Adrenal gland (tissue), 5 donors: ENCODE measurements around the gene SRXN1.

Experiments
- CTCF ChIP-seq, 6 experiments: fragments of 450-650 bp in 4 of 6; fragments of 200-600 bp in 2 of 6; sonication (generic) in 1 of 6; IDR thresholded peaks; 1 replicate in 5 of 6; 2 replicates in 1 of 6; pipeline versions ENCODE4 v1.5.1 to v1.8.0; 2016 to 2021; ENCODE audit warnings: antibody characterized with exemption in 6 of 6, mild to moderate bottlenecking in 2 of 6, moderate library complexity in 1 of 6
- POLR2A ChIP-seq, 2 donors: fragments of 450-650 bp; IDR thresholded peaks; one replicate each; pipeline ENCODE4 v1.6.1; 2017; ENCODE audit warnings: antibody characterized with exemption in 2 of 2, mild to moderate bottlenecking in 2 of 2, moderate library complexity in 1 of 2
- donor health status: DM: no; HTN: no; CAD: no.

GRCh38 chr20:669573-669972 is 16.6 kb upstream of the SRXN1 start:
- TF ChIP-seq CTCF (IDR thresholded peaks at IDR 0.05): no peak
- no peak for TF ChIP-seq POLR2A (IDR thresholded peaks at IDR 0.05)
